Measurements from ENCODE around the gene FANK1.

DNA sequence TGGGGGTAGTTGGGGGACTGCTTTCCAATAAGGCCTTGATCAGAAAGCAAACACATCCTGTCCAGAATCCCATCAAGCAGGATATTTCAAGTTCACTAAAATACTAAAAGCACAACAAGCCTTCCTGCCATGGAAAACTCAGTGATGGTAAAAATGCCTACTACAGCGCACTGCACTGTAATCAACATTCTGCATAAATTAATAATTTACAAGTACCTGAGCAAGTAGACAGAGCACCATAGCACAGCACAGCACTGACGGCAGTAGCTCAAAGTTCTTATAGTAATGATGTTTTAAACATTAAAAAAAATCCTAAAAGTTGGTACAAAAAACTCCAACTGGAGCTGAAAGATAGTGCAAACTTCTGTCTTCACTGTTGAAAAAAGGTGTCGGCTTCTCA is 120.5 kb downstream of the FANK1 start:
- no peak for TF ChIP-seq ZNF274 (IDR thresholded peaks at IDR 0.05; ENCODE audit: low read depth, low read length)
- no peak for TF ChIP-seq YY1 (IDR thresholded peaks at IDR 0.05; ENCODE audit: insufficient read depth, insufficient read length)

All from NT2/D1 (cell line).